ENCODE results near the gene FAU. TPM values are rescaled to one million over a fixed set of nuclear protein-coding genes. Genes with fewer than 3 reads are reported as not detected.

FAU gene
- total RNA-seq, 2 experiments from 2014 or later = 1,937 to 1,976 TPM

DNA sequence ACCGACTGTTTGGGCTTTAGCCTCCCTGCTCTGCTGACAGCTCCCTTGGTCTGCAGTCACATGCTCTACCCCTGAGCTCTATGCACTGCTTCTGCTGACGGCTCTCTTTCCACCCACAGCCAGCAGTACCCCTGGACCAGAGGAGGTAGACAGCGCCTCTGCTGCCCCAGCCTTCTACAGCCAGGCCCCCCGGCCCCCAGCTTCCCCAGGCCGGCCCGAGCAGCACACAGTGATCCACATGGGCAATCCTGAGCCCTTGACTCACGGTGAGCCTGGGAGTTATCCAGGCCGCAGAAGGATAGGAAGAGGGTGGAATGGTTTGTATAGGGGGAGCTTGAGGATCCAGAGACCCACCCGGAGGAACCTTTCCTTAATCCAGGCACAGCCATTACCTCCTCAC is 35.1 kb downstream of the FAU start:
- Mint-ChIP-seq H3K36me3 (ENCODE audit: low read depth) (peaks cover 57% of the 10 kb centered on the region), H3K4me3 (peak overlapping the region; percentile 25), H3K27me3 (no peaks in the 10 kb centered on the region), H3K27ac (no peak overlapping the region), H3K4me1 (ENCODE audit: low read depth) (peaks cover 33% of the 10 kb centered on the region), H3K9me3 (no peaks in the 10 kb centered on the region)
- H3K4me1 ChIP-seq (ENCODE audit: insufficient read depth, low read length) = peaks cover 21% of the 10 kb centered on the region
- ATAC-seq (ENCODE audit: poor library complexity) (no peak), DNase-seq (no peak)
- no peak overlapping the region for H3K27ac ChIP-seq (ENCODE audit: low read depth in 1 of 2, low read length in 2 of 2)
- no peak overlapping the region for H3K4me3 ChIP-seq (ENCODE audit: low read length)
- no peaks in the 10 kb centered on the region for H3K9me3 ChIP-seq (ENCODE audit: control insufficient read depth in 1 of 2, insufficient read depth in 1 of 2, low read length in 2 of 2)
- ChIA-PET CTCF (interaction anchor here (0.5 kb wide), 1 partner anchor 245 kb away, joined by 3 read pairs; no protein-coding TSS in a partner anchor), POLR2A (interaction anchor here (1.0 to 2.9 kb wide), 4 partner anchors 9 to 48 kb away, joined by 3 to 16 read pairs (median 8); partner anchors contain the start of genes FAU, MRPL49, SYVN1 and VPS51)
- peaks cover 50% of the 10 kb centered on the region for H3K36me3 ChIP-seq (ENCODE audit: insufficient read depth, low read length)
- H3K27me3 ChIP-seq (ENCODE audit: control insufficient read depth in 1 of 2, insufficient read depth in 2 of 2, low read length in 2 of 2) = no peaks in the 10 kb centered on the region
- no peak for TF ChIP-seq CTCF (IDR thresholded peaks at IDR 0.05)
- intact Hi-C loops (cut with DNase I, micrococcal nuclease) = loop anchor here in 1 of 2 experiments (10.0 kb wide), 2 partner anchors 242 to 1258 kb away; partner anchors contain the start of genes B4GAT1, BRMS1 and CDC42BPG

GRCh38 chr11:65085446-65085845 is 36.5 kb downstream of the FAU start:
- DNase-seq = no peak
- Mint-ChIP-seq H3K27ac (peak overlapping the region; percentile 97), H3K4me3 (peak overlapping the region; percentile 98), H3K27me3 (no peaks in the 10 kb centered on the region), H3K9me3 (no peaks in the 10 kb centered on the region), H3K4me1 (ENCODE audit: low read depth) (peaks cover 33% of the 10 kb centered on the region), H3K36me3 (ENCODE audit: low read depth) (peaks cover 57% of the 10 kb centered on the region)
- peaks cover 50% of the 10 kb centered on the region for H3K36me3 ChIP-seq (ENCODE audit: insufficient read depth, low read length)
- H3K4me3 ChIP-seq (ENCODE audit: low read length) = no peak overlapping the region
- intact Hi-C loops (cut with DNase I, micrococcal nuclease) = loop anchor here in 1 of 2 experiments (2.0 to 10.0 kb wide), 4 partner anchors 45 to 1259 kb away; partner anchors contain the start of genes B4GAT1, BRMS1, CDC42BPG and SAC3D1
- peaks cover 21% of the 10 kb centered on the region for H3K4me1 ChIP-seq (ENCODE audit: insufficient read depth, low read length)
- ATAC-seq (ENCODE audit: poor library complexity) = no peak
- no peak for TF ChIP-seq CTCF (IDR thresholded peaks at IDR 0.05)
- H3K27ac ChIP-seq (ENCODE audit: low read depth in 1 of 2, low read length in 2 of 2) = no peak overlapping the region
- ChIA-PET CTCF (interaction anchor here (0.9 to 1.0 kb wide), 2 partner anchors 32 to 72 kb away, joined by 3 to 4 read pairs; partner anchors contain the start of genes ARL2 and ZNHIT2), POLR2A (interaction anchor here (0.9 to 2.9 kb wide), 4 partner anchors 13 to 49 kb away, joined by 3 to 16 read pairs (median 8); partner anchors contain the start of genes FAU, MRPL49, SAC3D1 and SYVN1)
- no peaks in the 10 kb centered on the region for H3K9me3 ChIP-seq (ENCODE audit: control insufficient read depth in 1 of 2, insufficient read depth in 1 of 2, low read length in 2 of 2)
- H3K27me3 ChIP-seq (ENCODE audit: control insufficient read depth in 1 of 2, insufficient read depth in 2 of 2, low read length in 2 of 2) = no peaks in the 10 kb centered on the region

- CTCF ChIA-PET = interaction anchor here (0.9 to 1.0 kb wide), 2 partner anchors 33 to 71 kb away, joined by 3 to 4 read pairs; partner anchors contain the start of genes ARL2 and ZNHIT2
- Mint-ChIP-seq H3K4me3 (peak overlapping the region; percentile 98), H3K36me3 (ENCODE audit: low read depth) (peaks cover 56% of the 10 kb centered on the region), H3K9me3 (no peaks in the 10 kb centered on the region), H3K27me3 (no peaks in the 10 kb centered on the region), H3K4me1 (ENCODE audit: low read depth) (peaks cover 33% of the 10 kb centered on the region), H3K27ac (peak overlapping the region; percentile 97)
- Histone ChIP-seq H3K4me1 (ENCODE audit: insufficient read depth, low read length) (peaks cover 21% of the 10 kb centered on the region), H3K9me3 (ENCODE audit: control insufficient read depth in 1 of 2, insufficient read depth in 1 of 2, low read length in 2 of 2) (no peaks in the 10 kb centered on the region), H3K4me3 (ENCODE audit: low read length) (peak overlapping the region; percentile 80), H3K36me3 (ENCODE audit: insufficient read depth, low read length) (peaks cover 50% of the 10 kb centered on the region), H3K27me3 (ENCODE audit: control insufficient read depth in 1 of 2, insufficient read depth in 2 of 2, low read length in 2 of 2) (no peaks in the 10 kb centered on the region), H3K27ac (ENCODE audit: low read depth in 1 of 2, low read length in 2 of 2) (peak overlapping the region; percentile 86 to 97)
- intact Hi-C loops (cut with DNase I, micrococcal nuclease) = loop anchor here (1.0 to 10.0 kb wide), 9 partner anchors 12 to 1260 kb away; partner anchors contain the start of genes FAU (in 2 of the 2), MRPL49 (in 2 of the 2), VPS51 (in 2 of the 2) and ZNHIT2 (in 2 of the 2)
- no peak for ATAC-seq (ENCODE audit: poor library complexity)
- POLR2A ChIA-PET = interaction anchor here (0.9 to 2.9 kb wide), 4 partner anchors 14 to 50 kb away, joined by 3 to 16 read pairs (median 8); partner anchors contain the start of genes FAU, MRPL49, SAC3D1 and SYVN1
- no peak for TF ChIP-seq CTCF (IDR thresholded peaks at IDR 0.05)
- no peak for DNase-seq
Observed at GRCh38 chr11:65084598-65085375, 37.1 kb downstream of the FAU start.

Measured in CD4-positive, alpha-beta T cell (primary cell).